K562 (cell line): Measurements from ENCODE around the gene MRPL27. TPM values are rescaled to one million over a fixed set of nuclear protein-coding genes. Genes with fewer than 3 reads are reported as not detected.

ENCODE experiments used
- ATAC-seq: fragments of 200-7000 bp; cut with Tn5 transposase; 3 replicates; pipeline ENCODE4 v1.9.1; 2020; ENCODE audit warnings: moderate library complexity
- BruUV-seq: library from RNA; stranded (reverse); fragments of 400-500 nt; replicated peaks from 2 replicates; lab custom pipeline; 2021; lab: Mats Ljungman, UMichigan
- CTCF ChIA-PET: fragments of 300-600 bp; formaldehyde crosslinking; extraction: SDS; loops from one replicate; lab custom pipeline; 2021; ENCODE audit warnings: low intra/inter-chr PET ratio; lab: Yijun Ruan, JAX
- POLR2A ChIA-PET: fragments of 300-600, 350-650 bp; sonication (Branson Sonifier 250); formaldehyde crosslinking; extraction: SDS; loops from one replicate; lab custom pipeline; 2021; ENCODE audit warnings: antibody characterized with exemption, inconsistent platforms; lab: Yijun Ruan, JAX
- DNase-seq, 4 experiments: peaks; one replicate each; pipeline versions ENCODE4 v3.0.0 to v3.0.0-alpha.2; 2011 to 2018; ENCODE audit warnings: low spot score in 3 of 4, mixed read lengths in 3 of 4; ENCODE audit errors: extremely low read depth in 1 of 4
- FAIRE-seq: peaks from 2 replicates; lab custom pipeline; 2011; peaks lifted over from hg19 to GRCh38; lab: Jason Lieb, UNC
- H2AFZ ChIP-seq: 2 replicates; pipeline ENCODE4 v1.6.0; 2011; ENCODE audit warnings: low read depth, low read length, control low read depth, inconsistent platforms
- H3K27ac ChIP-seq: fragments of 200-600 bp; 3 replicates; pipeline ENCODE4 v1.8.0; 2011; ENCODE audit warnings: low read depth, mild to moderate bottlenecking, control low read depth, inconsistent platforms, low read length, moderate library complexity, mixed read lengths; ENCODE audit errors: extremely low read depth
- H3K27me3 ChIP-seq, 2 experiments: fragments of 300-600 bp in 1 of 2; 2 replicates in 1 of 2; 3 replicates in 1 of 2; pipeline versions ENCODE4 v1.6.0 to v1.8.0; 2011; ENCODE audit warnings: inconsistent platforms in 2 of 2, low read length in 2 of 2, mild to moderate bottlenecking in 1 of 2, mixed read lengths in 1 of 2, moderate library complexity in 1 of 2; ENCODE audit not compliant: control insufficient read depth in 2 of 2, insufficient read depth in 2 of 2
- H3K36me3 ChIP-seq: fragments of 300-600 bp; 3 replicates; pipeline ENCODE4 v1.8.0; 2011; ENCODE audit warnings: mild to moderate bottlenecking, low read length, inconsistent platforms; ENCODE audit not compliant: control insufficient read depth, insufficient read depth
- H3K4me1 ChIP-seq, 2 experiments: fragments of 200-600 bp in 1 of 2; replicated peaks in 1 of 2; 2 replicates in 1 of 2; 3 replicates in 1 of 2; pipeline versions ENCODE4 v1.5.1 to v1.8.0; 2011; ENCODE audit warnings: inconsistent platforms in 2 of 2, low read length in 2 of 2, mild to moderate bottlenecking in 1 of 2, mixed read lengths in 1 of 2, moderate library complexity in 1 of 2; ENCODE audit not compliant: control insufficient read depth in 2 of 2, insufficient read depth in 2 of 2
- H3K4me2 ChIP-seq: 2 replicates; pipeline ENCODE4 v1.6.1; 2011; ENCODE audit warnings: low read length, control low read depth, inconsistent platforms, mixed read lengths; ENCODE audit not compliant: insufficient read depth
- H3K4me3 ChIP-seq: fragments of 200-600 bp; sonication (generic), shearing (Covaris generic); 2 replicates; pipeline ENCODE4 v1.5.1; 2016; ENCODE audit warnings: control low read depth, inconsistent platforms
- H3K79me2 ChIP-seq: fragments of 200-600 bp; 3 replicates; pipeline ENCODE4 v1.8.0; 2011; ENCODE audit warnings: low read length, inconsistent platforms; ENCODE audit not compliant: control insufficient read depth, insufficient read depth
- H3K9ac ChIP-seq, 2 experiments: 2 replicates each; pipeline versions ENCODE4 v1.6.0 to v1.6.1; 2011; ENCODE audit warnings: low read depth in 2 of 2, low read length in 2 of 2, control low read depth in 1 of 2, inconsistent platforms in 1 of 2, mild to moderate bottlenecking in 1 of 2, mixed read lengths in 1 of 2; ENCODE audit not compliant: insufficient read depth in 1 of 2
- H3K9me1 ChIP-seq: one replicate; pipeline ENCODE4 v1.6.0; 2011; ENCODE audit warnings: inconsistent platforms, mild to moderate bottlenecking, low read length, moderate library complexity; ENCODE audit not compliant: control insufficient read depth, insufficient read depth
- H3K9me3 ChIP-seq: replicated peaks from 2 replicates; pipeline ENCODE4 v1.5.1; 2011; ENCODE audit warnings: low read depth, low read length, inconsistent platforms; ENCODE audit not compliant: control insufficient read depth, insufficient read depth
- H4K20me1 ChIP-seq: replicated peaks from 2 replicates; pipeline ENCODE4 v1.6.1; 2011; ENCODE audit warnings: low read length, inconsistent platforms, mixed read lengths; ENCODE audit not compliant: control insufficient read depth, insufficient read depth
- CHD1 ChIP-seq: fragments of 200-600 bp; sonication (generic); IDR thresholded peaks from one replicate; pipeline ENCODE4 v1.6.1; 2012; ENCODE audit warnings: mild to moderate bottlenecking, moderate library complexity, low read length, inconsistent platforms
- ELF2 ChIP-seq: fragments of 250-450 bp; sonication (Bioruptor Pico); IDR thresholded peaks from 2 replicates; pipeline ENCODE4 v1.5.0; 2021; ENCODE audit warnings: mild to moderate bottlenecking
- GATAD2A ChIP-seq: fragments of 450-650 bp; IDR thresholded peaks from 2 replicates; pipeline ENCODE4 v1.6.1; 2017
- MED1 ChIP-seq: sonication (generic); formaldehyde crosslinking; IDR thresholded peaks from 2 replicates; pipeline ENCODE4 v1.8.1; 2023; ENCODE audit warnings: missing genetic modification reagents, borderline replicate concordance
- ZNF277 ChIP-seq: fragments of 250-450 bp; sonication (Bioruptor Pico); IDR thresholded peaks from 2 replicates; pipeline ENCODE4 v1.8.0; 2022; ENCODE audit warnings: inconsistent platforms, mild to moderate bottlenecking, moderate library complexity, borderline replicate concordance
- ZNF764 ChIP-seq: fragments of 250-450 bp; sonication (Bioruptor Pico); IDR thresholded peaks from 2 replicates; pipeline ENCODE4 v1.4.0; 2020; ENCODE audit warnings: low read depth, mild to moderate bottlenecking, moderate library complexity
- WGBS: fragments of 100-300 bp; shearing (Covaris generic); methylation state at CpG from one replicate; pipeline ENCODE4 v1.1.6; 2016; ENCODE audit warnings: low coverage, mixed read lengths; ENCODE audit not compliant: insufficient coverage; ENCODE audit errors: missing lambda C conversion rate; 5-methylcytosine and 5-hydroxymethylcytosine counted together
- in situ Hi-C: fragments of 300-500 bp; cut with MboI; formaldehyde crosslinking; loops from 4 replicates; pipeline ENCODE4 v1.15.0; 2018; ENCODE audit warnings: inconsistent platforms, mixed read lengths
- intact Hi-C: fragments of 100-400 bp; cut with micrococcal nuclease; formaldehyde crosslinking; loops from 2 replicates; pipeline ENCODE4 v1.14.2; 2022
- polyA plus RNA-seq, 8 experiments: library from polyadenylated mRNA; depleted of rRNA in 4 of 8; stranded (reverse) in 5 of 8; unstranded in 3 of 8; fragments of >200 nt; fragmentation: Nextera tagmentation in 2 of 8; fragmentation: Illumina TruSeq in 1 of 8; extraction: Ambion mirVana in 2 of 8; extraction: Trizol in 1 of 8; gene quantifications; 2 replicates each; pipeline versions ENCODE4 v1.2.1 to v1.2.3, GENCODE V29; 2011 to 2014; ENCODE audit warnings: inconsistent platforms in 1 of 8, missing spikeins in 1 of 8
- total RNA-seq, 7 experiments: library from RNA; depleted of rRNA in 6 of 7; stranded (reverse); fragments of >200 nt in 6 of 7; fragmentation: Illumina TruSeq in 2 of 7; extraction: Trizol in 2 of 7; gene quantifications; 2 replicates each; pipeline versions ENCODE4 v1.2.1 to v1.2.3, GENCODE V29; 2011 to 2021; ENCODE audit warnings: low replicate concordance in 1 of 7
- TF ChIP-seq, protein P1 (sequence below): fragments of 200-800 bp; sonication (Bioruptor generic); IDR thresholded peaks from 2 replicates; pipeline ENCODE4 v1.6.1; 2016; ENCODE audit warnings: missing genetic modification characterization, missing compliant biosample characterization
- TF ChIP-seq, protein P2 (sequence below): fragments of 450-650 bp; IDR thresholded peaks from 2 replicates; pipeline ENCODE4 v1.6.1; 2016

The MRPL27 gene
- total and polyA plus RNA-seq, 9 of the 15 experiments (the other 6 are each of a cell fraction or from before 2014, with no cell fraction given) = 96.3 to 401 (median 142) TPM

DNA sequence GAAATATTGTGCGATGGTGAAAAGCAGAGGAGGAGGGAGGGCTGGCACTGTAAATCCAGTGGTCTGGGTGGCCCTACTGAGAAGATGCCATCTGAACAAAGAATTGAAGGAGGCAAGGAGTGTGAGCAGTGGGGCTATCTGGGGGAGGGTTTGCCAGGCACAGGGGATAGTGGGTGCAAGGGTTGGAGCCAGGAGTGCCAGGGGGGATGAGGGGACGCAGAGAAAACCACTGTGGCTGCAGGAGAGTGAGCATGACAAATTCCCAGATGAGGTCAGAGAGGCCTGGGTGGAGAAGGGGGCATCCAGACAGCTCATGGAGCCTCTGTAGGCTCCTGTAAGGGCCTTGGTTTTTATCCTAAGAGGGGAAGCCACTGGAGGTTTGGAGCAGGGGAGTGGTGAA is 22.3 kb downstream of the MRPL27 start:
- Histone ChIP-seq H3K36me3 (peaks cover 19% of the 10 kb centered on the region; the same call in 1 of the 3 replicates), H3K79me2 (peaks cover 18% of the 10 kb centered on the region), H3K4me1 (peaks cover 8 to 40% of the 10 kb centered on the region in 2 experiments; a peak in 4 of 5 replicates), H3K9me1 (peaks cover 3% of the 10 kb centered on the region), H3K4me3 (no peak overlapping the region), H3K27me3 (no peaks in the 10 kb centered on the region; a peak in 1 of 5 replicates), H4K20me1 (no peaks in the 10 kb centered on the region; the same call in 1 of the 2 replicates), H3K4me2 (no peak overlapping the region), H3K27ac (no peak overlapping the region), H3K9me3 (no peaks in the 10 kb centered on the region), H2AFZ (no peak overlapping the region)
- DNase-seq (no peak), ATAC-seq (no peak), FAIRE-seq (no peak)
- ChIA-PET CTCF (no interaction called here), POLR2A (interaction anchor here (2.6 kb wide), 1 partner anchor 11 kb away, joined by 8 read pairs; no protein-coding TSS in a partner anchor)
- intact Hi-C loops = no loop called here
- BruUV-seq = no TSS peak
- WGBS = 67% methylated on average over 2 of the region's 2 CpGs
- no peak for TF ChIP-seq ELF2 (CRISPR knock-in tag)
- no peak for TF ChIP-seq ZNF277 (CRISPR knock-in tag)
- TF ChIP-seq MED1 = no peak
- no peak for TF ChIP-seq CHD1
- TF ChIP-seq, protein P1, sequence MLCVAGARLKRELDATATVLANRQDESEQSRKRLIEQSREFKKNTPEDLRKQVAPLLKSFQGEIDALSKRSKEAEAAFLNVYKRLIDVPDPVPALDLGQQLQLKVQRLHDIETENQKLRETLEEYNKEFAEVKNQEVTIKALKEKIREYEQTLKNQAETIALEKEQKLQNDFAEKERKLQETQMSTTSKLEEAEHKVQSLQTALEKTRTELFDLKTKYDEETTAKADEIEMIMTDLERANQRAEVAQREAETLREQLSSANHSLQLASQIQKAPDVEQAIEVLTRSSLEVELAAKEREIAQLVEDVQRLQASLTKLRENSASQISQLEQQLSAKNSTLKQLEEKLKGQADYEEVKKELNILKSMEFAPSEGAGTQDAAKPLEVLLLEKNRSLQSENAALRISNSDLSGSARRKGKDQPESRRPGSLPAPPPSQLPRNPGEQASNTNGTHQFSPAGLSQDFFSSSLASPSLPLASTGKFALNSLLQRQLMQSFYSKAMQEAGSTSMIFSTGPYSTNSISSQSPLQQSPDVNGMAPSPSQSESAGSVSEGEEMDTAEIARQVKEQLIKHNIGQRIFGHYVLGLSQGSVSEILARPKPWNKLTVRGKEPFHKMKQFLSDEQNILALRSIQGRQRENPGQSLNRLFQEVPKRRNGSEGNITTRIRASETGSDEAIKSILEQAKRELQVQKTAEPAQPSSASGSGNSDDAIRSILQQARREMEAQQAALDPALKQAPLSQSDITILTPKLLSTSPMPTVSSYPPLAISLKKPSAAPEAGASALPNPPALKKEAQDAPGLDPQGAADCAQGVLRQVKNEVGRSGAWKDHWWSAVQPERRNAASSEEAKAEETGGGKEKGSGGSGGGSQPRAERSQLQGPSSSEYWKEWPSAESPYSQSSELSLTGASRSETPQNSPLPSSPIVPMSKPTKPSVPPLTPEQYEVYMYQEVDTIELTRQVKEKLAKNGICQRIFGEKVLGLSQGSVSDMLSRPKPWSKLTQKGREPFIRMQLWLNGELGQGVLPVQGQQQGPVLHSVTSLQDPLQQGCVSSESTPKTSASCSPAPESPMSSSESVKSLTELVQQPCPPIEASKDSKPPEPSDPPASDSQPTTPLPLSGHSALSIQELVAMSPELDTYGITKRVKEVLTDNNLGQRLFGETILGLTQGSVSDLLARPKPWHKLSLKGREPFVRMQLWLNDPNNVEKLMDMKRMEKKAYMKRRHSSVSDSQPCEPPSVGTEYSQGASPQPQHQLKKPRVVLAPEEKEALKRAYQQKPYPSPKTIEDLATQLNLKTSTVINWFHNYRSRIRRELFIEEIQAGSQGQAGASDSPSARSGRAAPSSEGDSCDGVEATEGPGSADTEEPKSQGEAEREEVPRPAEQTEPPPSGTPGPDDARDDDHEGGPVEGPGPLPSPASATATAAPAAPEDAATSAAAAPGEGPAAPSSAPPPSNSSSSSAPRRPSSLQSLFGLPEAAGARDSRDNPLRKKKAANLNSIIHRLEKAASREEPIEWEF (CRISPR knock-in tag) = no peak
- TF ChIP-seq, protein P2, sequence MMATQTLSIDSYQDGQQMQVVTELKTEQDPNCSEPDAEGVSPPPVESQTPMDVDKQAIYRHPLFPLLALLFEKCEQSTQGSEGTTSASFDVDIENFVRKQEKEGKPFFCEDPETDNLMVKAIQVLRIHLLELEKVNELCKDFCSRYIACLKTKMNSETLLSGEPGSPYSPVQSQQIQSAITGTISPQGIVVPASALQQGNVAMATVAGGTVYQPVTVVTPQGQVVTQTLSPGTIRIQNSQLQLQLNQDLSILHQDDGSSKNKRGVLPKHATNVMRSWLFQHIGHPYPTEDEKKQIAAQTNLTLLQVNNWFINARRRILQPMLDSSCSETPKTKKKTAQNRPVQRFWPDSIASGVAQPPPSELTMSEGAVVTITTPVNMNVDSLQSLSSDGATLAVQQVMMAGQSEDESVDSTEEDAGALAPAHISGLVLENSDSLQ = no peak
- TF ChIP-seq GATAD2A = no peak
- TF ChIP-seq ZNF764 (CRISPR knock-in tag) = no peak
- TF ChIP-seq, all 486 proteins: peak for 0
- H3K9ac ChIP-seq = no peak overlapping the region
- in situ Hi-C loops = no loop called here
